GM23248 (cell line): Measurements from ENCODE around the gene CAPN11.

Experiments used
- EZH2 ChIP-seq: fragments of 200-600 bp; sonication (generic); IDR thresholded peaks from 2 replicates; pipeline ENCODE4 v1.6.1; 2018; ENCODE audit warnings: antibody characterized with exemption, mild to moderate bottlenecking; ENCODE audit not compliant: insufficient read depth, poor library complexity, severe bottlenecking
- EZH2phosphoT487 ChIP-seq: fragments of 200-600 bp; sonication (generic); IDR thresholded peaks from 2 replicates; pipeline ENCODE4 v1.6.1; 2018; ENCODE audit warnings: antibody characterized with exemption, moderate library complexity, mild to moderate bottlenecking, low read depth; ENCODE audit not compliant: insufficient read depth

GRCh38 chr6:44219053-44219814 is 60.6 kb downstream of the CAPN11 start:
- TF ChIP-seq EZH2 = no peak
- TF ChIP-seq EZH2phosphoT487 = no peak
